GM19395 (cell line): ENCODE data around the gene POC5.
A peak's percentile ranks its signal among the peaks of the same experiment; 100 is the strongest.
"Not testable (repeated sequence)": the region's sequence is repeated elsewhere in the genome, so short reads cannot be mapped to it uniquely, and the experiment has no call there.

Source experiments
- ATAC-seq: cut with Tn5 transposase; IDR thresholded peaks from one replicate; pipeline ENCODE4 v1.9.1; 2021; ENCODE audit warnings: mild to moderate bottlenecking, moderate library complexity; ENCODE audit not compliant: unreplicated experiment

POC5 gene, protein sequence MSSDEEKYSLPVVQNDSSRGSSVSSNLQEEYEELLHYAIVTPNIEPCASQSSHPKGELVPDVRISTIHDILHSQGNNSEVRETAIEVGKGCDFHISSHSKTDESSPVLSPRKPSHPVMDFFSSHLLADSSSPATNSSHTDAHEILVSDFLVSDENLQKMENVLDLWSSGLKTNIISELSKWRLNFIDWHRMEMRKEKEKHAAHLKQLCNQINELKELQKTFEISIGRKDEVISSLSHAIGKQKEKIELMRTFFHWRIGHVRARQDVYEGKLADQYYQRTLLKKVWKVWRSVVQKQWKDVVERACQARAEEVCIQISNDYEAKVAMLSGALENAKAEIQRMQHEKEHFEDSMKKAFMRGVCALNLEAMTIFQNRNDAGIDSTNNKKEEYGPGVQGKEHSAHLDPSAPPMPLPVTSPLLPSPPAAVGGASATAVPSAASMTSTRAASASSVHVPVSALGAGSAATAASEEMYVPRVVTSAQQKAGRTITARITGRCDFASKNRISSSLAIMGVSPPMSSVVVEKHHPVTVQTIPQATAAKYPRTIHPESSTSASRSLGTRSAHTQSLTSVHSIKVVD

DNA sequence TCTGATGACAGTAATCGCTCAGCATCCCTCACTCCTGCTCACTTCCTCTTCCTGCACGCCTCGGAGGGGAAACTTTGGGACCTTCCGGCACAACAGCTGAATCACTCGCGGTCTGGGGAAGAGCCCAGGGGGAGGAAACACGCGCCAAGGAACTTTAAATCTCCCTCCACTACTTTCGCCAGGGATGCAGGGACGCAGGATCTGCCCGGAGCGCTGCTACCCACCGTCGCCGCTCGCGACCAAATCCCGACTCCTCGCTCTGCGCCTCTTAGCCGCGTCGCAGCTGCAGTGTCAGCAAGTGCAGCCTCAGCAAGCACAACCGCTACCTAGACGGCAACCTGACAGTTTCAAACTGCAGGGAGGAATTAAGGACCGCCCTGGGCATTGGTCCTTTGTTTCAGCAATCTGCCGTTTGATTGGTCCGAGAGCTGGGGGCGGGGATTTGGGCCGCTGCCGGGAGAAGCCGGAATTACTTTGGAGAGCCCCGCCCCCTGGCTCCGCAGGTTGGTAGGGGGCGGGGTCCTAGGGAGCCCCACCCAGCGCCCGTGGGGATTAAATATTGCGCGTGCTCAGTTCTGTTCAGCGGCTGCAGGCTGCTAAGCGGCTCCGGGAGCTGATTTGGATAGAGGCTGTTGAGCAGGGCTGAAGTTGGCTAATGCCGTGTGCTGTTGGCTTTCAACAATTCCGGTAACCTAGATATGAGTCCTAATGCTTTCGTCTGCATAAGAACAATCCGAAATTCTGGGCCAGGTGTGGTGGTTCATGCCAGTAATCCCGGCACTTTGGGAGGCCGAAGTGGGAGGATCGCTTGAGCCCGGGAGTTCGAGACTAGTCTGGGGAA lies at the start of gene POC5:
TSS of gene POC5 (minus strand) at position 356 of the 841 bp plus-strand sequence. CDS start 4,500 bp downstream, outside the sequence.
- ATAC-seq, result peak; percentile 96

DNA sequence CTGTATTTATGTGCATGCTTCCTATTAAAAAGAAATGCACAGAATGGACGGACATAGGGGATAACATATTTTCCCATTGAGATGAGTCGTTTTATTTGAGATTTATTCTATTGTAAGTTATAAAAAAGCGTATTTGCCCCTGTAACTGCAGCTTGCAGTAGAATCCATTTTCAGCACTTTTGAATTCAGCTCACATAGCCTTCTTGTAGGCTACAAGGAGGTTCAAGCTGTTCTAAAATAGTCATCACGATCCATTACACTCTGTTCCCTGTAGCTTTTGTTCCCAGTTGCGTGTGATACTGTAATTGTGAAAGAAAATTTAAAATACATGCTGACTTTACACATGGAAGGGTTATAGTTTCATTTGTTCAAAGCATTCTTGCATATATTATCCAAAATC lies 40.9 kb upstream of the POC5 start:
- ATAC-seq, result no peak

DNA sequence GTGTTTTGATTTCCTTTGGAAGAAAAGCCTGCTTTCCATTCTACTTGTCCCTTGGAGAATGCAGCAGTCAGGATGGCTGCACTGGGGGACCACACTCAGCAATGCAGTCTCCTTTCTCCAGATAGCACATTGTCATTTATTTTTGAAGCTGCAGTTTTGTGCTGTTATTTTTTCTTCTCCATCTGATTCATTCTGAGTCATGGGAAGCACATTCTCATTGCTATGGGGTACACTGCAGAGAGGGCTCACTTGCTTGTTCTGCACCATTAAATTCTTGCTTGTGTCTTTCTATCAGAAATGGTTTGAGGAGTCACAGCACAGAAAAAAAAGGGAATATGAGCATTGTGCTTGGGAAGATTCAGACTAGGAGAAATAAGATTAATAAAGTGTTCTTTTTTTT lies 39.7 kb upstream of the POC5 start:
- ATAC-seq, result no peak

DNA sequence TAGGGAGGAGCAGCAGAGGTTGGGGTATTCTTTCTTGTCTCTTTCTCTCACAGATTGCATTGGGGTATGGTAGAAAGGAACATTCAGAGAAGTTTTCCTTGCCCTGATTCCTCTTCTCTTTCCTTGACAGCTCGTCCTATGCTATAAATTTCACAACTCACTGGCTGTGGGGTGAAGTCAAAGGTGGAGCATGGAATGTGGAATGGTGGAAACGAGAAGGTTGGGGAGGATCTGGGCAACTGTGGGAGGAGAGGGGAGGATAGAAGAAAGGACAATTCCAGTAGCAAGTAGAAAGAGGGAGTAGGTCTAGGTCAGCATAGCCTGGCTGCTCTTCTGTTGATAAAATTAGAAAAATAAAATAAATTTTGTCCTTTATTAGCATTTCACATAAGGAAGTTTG lies 39.0 kb upstream of the POC5 start:
- no peak for ATAC-seq

DNA sequence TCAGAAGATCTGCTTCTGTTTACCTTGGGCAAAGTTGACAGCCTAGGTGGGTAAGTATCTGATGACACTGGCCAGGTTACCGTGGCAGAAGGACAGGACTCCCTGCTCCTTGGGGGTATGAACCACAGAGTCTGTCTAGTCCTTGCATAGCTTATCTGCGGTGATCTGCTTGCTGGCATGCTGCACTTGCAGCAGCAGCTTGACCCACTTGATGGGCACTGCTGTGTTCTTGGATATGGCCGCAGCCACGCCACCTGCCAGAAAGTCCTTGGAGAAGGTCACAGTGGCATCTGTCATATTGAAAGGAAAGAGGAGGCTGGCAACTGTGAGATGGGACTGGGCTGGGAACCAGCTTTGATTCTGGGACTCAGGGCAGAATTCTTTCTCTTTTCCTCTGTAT lies 35.9 kb upstream of the POC5 start:
- ATAC-seq, result no peak

DNA sequence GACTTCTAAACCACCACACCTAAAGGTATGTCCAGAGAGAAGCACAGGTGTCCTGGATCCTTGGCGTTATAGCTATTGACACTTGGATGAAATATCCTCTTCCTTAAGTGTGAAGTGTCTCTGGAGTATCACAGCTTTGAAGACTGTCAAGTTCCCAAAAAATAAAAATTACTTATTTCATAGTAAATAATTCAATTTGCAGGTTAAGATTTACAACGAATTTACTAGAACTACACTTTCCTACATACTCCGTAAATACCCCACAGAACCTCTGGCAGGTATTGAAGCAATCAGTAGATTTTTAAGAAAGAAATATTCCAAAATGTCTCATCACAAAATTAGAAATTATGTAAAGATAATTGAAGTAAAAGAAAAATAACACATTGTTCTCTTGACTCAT lies 27.1 kb upstream of the POC5 start:
- no peak for ATAC-seq

DNA sequence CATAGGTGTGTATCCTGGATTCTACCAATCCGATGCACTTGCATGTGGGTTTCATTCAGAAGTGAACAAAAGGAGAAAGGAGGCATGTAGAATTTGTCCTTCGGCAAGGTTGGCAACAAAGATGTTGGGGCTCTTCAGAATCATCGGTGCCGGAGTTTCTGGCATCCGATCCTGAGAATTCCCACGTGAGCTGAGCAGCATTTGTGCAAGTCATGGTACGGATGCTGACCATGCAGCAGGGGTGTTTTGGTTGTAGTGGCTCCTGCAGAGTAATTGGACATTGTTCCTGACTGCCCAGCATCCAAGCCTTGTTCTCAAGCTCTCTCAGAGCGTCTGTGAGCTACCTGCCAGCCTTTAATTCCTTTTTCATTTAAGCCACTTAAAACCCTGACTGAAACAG lies 19.0 kb upstream of the POC5 start:
- ATAC-seq, result no peak

DNA sequence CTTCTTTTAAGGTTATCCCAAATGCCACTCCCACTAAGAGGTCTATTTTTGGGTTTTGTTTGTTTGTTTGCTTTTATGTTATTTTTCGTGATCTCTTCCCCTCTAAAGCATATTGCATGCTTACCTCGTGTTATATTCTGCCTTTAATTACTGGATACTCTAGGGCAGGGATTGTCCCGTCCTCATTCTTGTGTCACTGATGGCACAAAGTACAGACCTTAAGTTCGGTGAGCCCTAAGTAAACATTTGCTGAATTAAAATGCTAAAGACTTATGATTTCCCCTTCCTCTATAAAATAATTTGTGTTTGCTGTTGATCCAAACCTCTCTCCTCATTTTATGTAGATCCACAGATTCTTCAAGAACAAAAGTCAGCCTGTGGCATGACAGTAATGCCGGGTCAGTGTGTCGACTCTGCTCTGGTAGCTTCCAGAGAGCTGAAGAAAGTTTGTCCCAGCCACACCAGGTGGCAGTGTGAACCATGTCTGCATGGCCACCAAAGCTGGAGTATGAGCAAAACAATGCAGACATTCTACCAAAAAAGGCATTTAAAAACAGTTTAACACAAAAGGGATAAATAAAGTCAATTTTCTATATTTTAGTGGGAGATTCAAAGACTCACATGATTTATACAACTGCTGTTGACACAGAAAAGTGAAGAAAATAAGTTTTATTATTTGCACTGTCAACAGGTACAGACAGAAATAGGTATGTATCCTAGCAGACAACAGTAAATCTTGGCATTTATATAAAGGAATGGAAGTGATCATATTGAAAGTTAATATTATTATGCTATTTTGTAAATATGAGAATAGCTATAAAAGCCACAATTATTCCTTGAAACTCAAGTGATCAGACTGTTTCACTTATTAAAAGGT lies 17.9 kb upstream of the POC5 start:
- no peak for ATAC-seq

DNA sequence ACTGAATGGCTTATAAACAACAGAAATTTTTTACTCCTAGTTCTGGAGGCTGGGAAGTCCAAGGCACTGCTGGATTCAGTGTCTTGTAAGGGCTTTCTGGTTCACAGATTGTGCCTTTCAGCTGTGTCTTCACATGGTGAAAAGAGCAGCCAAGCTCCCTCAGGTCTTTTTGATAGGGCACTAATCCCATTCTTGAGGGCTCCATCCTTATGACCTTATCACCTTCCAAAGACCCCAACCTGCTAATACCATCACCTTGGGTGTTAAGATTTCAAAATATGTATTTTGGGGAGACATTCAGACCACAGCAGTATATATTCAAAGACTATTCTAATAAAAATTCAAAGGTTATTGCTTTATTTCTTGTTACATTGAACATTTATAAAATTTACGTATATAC lies 16.5 kb upstream of the POC5 start:
- no peak for ATAC-seq

DNA sequence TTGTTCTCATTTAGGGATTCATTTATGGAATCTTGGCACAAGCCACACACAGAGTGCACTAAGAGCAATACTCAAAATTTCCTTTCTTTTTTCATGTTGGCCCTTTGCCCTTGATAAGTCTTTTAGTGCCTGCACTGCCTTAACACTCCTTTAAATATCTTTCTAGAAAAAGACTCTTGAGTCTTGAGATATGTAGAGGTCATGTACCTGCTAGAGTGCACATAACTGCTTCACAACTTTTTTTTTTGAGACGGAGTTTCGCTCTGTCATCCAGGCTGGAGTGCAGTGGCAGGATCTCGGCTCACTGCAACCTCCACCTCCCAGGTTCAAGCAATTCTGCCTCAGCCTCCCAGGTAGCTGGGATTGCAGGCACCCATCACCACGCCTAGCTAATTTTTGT lies 14.3 kb upstream of the POC5 start:
- ATAC-seq, result not testable (repeated sequence)

DNA sequence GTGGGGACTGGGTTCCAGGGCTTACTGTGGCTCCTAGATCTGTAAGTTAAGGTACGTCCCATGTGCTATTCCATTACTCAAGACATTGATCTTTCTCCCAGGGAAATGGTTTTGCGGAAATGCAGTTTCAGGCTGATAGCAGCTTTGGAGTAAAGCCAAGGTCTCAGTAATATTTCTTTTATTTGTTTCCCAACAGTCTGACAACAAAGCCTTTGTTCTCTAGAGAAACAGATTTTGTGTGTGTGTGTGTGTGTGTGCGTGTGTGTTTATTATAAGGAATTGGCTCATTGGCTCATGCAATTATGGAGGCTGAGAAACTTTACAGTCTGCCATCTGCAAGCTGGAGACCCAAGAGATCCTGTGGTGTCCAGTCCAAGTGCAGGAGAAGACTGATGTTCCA lies 12.1 kb upstream of the POC5 start:
- ATAC-seq, result no peak

DNA sequence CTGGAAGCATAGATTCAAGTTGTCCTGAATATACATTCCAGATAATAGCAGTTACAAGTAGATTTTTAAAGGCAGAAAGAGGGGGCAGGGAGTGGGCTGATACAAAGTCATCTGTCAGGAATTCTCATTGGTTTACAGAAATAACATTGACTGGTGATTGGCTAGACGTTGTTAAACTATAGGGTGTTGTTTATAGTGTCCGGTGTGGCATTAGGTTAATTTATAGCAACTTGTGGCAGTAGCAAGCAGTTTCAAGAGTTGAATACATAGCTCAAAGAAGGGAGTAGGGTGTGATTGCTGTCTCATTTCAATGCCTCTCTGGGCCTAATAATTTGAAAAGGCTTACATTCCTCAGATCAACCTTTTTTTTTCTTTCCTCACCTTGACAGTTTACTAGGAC lies 10.7 kb upstream of the POC5 start:
- ATAC-seq, result no peak

DNA sequence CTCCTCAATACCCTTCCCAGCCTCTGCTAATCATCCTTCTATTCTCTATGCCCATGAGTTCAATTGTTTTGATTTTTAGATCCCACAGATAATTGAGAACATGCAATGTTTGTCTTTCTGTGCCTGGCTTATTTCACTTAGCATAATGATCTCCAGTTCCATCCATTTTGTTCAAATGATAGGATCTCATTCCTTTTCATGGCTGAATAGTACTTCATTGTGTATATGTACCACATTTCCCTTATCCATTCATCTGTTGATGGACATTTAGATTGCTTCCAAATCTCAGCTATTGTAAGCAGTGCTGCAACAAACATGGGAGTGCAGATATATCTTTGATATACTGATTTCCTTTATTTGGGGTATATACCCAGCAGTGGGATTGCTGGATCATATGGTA lies 9.0 kb upstream of the POC5 start:
- ATAC-seq, result not testable (repeated sequence)

DNA sequence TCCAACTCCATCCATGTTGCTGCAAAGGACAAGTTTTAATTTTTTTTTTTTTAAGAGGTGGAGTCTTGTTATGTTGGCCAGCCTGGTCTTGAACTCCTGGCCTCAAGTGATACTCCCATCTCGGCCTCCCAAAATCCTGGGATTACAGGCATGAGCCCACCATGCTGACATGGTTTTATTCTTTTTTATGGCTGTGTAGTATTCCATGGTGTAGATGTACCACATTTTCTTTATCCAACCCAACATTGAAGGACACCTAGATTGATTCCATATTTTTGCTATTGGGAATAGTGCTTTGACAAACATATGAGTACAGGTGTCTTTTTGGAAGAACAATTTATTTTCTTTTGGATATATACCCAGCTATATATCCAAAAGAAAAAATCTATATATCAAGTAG lies 6.1 kb upstream of the POC5 start:
- ATAC-seq, result no peak

DNA sequence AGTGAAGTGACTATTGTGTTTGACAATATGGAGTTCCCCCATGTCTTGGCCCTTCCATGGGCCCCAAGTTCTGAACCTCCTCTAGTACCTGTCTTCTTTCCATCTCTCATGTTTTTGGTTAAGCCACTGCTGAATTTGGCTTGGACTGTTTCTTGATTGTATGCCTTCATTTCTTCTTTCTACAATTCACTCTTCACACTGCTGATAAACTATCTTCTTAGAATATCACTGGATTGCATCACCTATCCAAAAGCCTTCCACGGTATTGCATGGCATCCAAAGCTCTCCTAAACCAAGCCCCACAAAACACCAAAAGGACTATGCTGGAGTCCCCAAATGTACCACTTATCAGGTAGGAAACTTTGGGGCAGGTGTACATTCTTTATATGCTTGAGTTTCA lies 4.3 kb upstream of the POC5 start:
- no peak for ATAC-seq

DNA sequence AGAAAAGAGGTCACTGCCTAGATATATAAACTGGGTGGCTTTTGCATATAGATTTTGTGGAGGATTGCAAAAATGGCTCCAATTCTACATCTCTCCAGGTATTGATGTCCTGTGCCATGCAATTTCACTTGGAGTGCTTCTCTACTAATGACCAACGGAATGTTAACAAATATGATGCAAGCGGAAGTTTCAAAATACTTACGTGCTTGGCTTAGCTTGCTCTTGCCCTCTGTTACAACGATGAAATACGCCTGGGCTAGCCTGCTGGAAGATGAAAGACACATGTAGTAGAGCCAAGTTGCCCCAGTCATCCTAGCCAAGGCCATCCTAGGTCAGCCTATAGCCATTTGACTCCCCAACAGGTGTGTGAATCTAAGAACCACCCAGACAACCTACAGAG lies 3.6 kb upstream of the POC5 start:
- no peak for ATAC-seq

DNA sequence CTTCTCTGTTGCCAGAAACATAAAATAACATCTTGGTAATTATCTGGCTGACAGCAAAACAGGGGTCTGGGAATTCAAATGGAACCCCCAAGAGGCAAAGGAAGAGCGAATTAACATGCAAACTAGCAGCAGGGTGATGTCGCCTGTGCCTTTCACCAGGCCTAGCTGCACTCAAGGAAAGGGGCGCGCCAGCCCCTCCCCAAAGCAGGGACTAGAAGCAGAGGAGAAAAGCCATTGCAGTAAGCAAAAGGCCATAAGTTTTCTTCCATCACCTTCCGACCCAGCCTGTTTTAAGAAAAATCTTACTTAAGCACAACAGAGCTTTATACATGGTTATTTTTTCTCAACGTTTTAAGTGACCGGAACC lies 539 bp downstream of the POC5 start:
- ATAC-seq, result peak; percentile 25

DNA sequence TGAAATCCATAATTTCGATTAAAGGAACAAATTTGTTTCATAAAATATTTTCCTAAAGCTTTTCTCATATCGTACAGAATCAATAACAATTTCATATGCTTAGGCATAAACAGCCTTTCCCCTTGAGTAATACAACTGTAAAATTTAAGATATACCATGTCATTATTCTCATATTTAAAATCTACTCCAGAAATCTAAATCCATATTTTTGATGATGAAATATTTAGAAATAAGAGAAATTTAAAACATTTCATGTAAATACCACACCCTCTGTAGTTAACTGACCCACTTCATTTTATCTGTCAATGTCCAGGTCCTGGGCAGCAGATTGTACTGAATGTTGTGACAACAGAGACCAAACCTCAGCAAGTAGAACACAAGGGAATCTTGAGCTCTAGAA lies 5.1 kb downstream of the POC5 start:
- ATAC-seq, result no peak

DNA sequence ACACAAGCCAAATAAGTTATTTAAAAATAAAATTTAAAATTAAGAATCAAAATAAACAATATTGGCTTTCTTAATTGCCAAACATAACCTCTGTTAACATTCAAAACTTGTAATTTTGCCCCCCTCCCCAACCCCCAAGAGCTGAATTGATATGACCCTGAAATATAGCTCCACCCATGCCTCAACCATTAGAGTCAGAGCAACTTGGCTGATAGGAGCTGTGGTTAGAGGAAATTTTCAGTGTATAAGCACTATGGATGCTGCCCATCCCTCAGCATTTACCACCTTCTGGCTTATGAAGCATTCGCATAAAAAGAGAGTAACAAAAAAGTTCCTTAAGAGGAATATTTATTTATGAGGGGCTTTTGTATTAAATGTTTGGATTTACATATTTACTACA lies 6.1 kb downstream of the POC5 start:
- ATAC-seq, result no peak

DNA sequence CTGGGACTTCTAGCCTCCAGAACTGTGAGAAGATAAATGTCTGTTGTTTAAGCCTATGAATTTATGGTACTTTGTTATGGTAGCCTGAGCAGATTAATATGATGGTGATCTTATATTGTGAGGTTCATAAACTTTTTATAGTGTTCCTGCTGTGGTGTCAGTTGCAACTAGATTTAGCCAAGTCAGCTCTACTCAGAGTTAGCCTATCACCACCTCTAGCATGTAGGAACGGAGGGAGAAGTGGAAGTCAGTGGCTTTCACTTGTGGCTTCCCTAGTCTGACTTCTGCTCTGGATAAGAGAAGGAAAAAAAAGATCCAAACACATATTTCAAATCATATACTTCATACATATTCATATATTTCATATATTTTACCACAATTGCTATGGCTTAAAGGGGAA lies 6.6 kb downstream of the POC5 start:
- ATAC-seq, result no peak

DNA sequence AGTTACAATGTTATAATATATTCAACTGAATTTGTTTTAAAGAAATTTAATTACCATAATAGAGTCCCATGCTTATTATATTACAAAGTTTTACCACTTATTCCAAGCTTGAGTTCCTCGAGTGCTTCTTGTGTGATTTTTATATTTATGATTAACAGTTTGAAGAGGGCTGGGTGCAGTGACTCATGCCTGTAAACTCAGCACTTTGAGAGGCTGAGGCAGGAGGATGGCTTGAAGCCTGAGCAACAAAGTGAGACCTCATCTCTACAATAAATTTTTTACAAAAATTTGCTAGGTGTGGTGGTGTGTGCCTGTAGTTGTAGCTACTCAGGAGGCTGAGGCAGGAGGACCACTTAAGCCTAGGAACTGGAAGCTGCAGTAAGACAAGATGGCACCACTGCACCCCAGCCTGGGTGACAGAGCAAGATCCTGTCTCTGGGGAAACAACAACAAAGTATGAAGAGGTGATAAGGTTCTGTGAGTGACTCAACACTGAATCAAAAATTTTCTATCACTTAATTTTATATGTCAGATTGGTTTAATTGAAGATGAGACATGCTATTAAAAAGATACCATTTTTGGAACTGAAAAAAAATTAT lies 9.2 kb downstream of the POC5 start:
- ATAC-seq, result no peak
